CD8-positive, alpha-beta memory T cell (primary cell): Measurements from ENCODE around the gene DYRK4. TPM values are rescaled to one million over a fixed set of nuclear protein-coding genes. Genes with fewer than 3 reads are reported as not detected.

ENCODE experiments used
- CTCF ChIA-PET: fragments of 350-600 bp; sonication (Branson Sonifier 250); formaldehyde crosslinking; loops from one replicate; lab custom pipeline; 2021; ENCODE audit warnings: antibody characterized with exemption; lab: Charles Lee
- POLR2A ChIA-PET: fragments of 350-600 bp; sonication (Branson Sonifier 250); formaldehyde crosslinking; loops from one replicate; lab custom pipeline; 2021; ENCODE audit warnings: antibody characterized with exemption; lab: Charles Lee
- DNase-seq, 5 donors: peaks; one replicate each; pipeline versions ENCODE4 v3.0.0 to v3.0.0-alpha.2; 2020 to 2022; ENCODE audit warnings: mixed read lengths in 1 of 5
- H3K27ac ChIP-seq: one replicate; pipeline ENCODE4 v1.7.0; 2013; ENCODE audit warnings: low read depth, mild to moderate bottlenecking, low read length, moderate library complexity
- H3K27me3 ChIP-seq: 2 replicates; pipeline ENCODE4 v1.7.0; 2013; ENCODE audit warnings: low read length, mild to moderate bottlenecking; ENCODE audit not compliant: insufficient read depth, poor library complexity, severe bottlenecking
- H3K36me3 ChIP-seq: 2 replicates; pipeline ENCODE4 v1.7.0; 2013; ENCODE audit warnings: mild to moderate bottlenecking, low read length, moderate library complexity; ENCODE audit not compliant: insufficient read depth
- H3K4me1 ChIP-seq: 2 replicates; pipeline ENCODE4 v1.7.0; 2013; ENCODE audit warnings: mild to moderate bottlenecking, low read length, moderate library complexity; ENCODE audit not compliant: insufficient read depth
- H3K4me3 ChIP-seq: 2 replicates; pipeline ENCODE4 v1.7.0; 2013; ENCODE audit warnings: mild to moderate bottlenecking, low read length
- H3K9me3 ChIP-seq: 2 replicates; pipeline ENCODE4 v1.7.0; 2013; ENCODE audit warnings: mild to moderate bottlenecking, low read length
- H3K27ac Mint-ChIP-seq, 8 donors: one replicate each; pipeline ENCODE4 v1.8.0; 2020 to 2021; ENCODE audit warnings: mixed read lengths in 8 of 8, mild to moderate bottlenecking in 6 of 8, inconsistent platforms in 3 of 8, moderate library complexity in 3 of 8
- H3K27me3 Mint-ChIP-seq, 2 donors: one replicate each; pipeline ENCODE4 v1.8.0; 2020 to 2021; ENCODE audit warnings: mixed read lengths in 2 of 2, mild to moderate bottlenecking in 1 of 2, moderate library complexity in 1 of 2
- H3K36me3 Mint-ChIP-seq, 3 donors: one replicate each; pipeline ENCODE4 v1.8.0; 2020 to 2021; ENCODE audit warnings: mixed read lengths in 3 of 3, inconsistent platforms in 1 of 3, mild to moderate bottlenecking in 1 of 3
- H3K4me1 Mint-ChIP-seq, 3 donors: one replicate each; pipeline ENCODE4 v1.8.0; 2020 to 2021; ENCODE audit warnings: mixed read lengths in 3 of 3, inconsistent platforms in 1 of 3, mild to moderate bottlenecking in 1 of 3
- H3K4me3 Mint-ChIP-seq, 7 donors: one replicate each; pipeline ENCODE4 v1.8.0; 2020 to 2021; ENCODE audit warnings: mixed read lengths in 7 of 7, mild to moderate bottlenecking in 6 of 7, moderate library complexity in 4 of 7, inconsistent platforms in 2 of 7
- H3K9me3 Mint-ChIP-seq, 5 donors: one replicate each; pipeline ENCODE4 v1.8.0; 2020 to 2022; ENCODE audit warnings: mixed read lengths in 5 of 5, mild to moderate bottlenecking in 3 of 5, moderate library complexity in 2 of 5, inconsistent platforms in 1 of 5
- polyA plus RNA-seq: library from polyadenylated mRNA; unstranded; fragments of 300-500 nt; fragmentation: Illumina TruSeq; gene quantifications from one replicate; pipeline ENCODE4 v1.2.3, GENCODE V29; 2021
- total RNA-seq, 2 experiments: library from RNA; stranded (reverse); gene quantifications; one replicate each; pipeline ENCODE4 v1.2.3, GENCODE V29; 2021

Gene DYRK4
- total and polyA plus RNA-seq, 3 experiments from 2014 or later = 29.5 to 42.5 (median 29.6) TPM

- H3K27me3 Mint-ChIP-seq = peaks cover 5 to 19% of the 10 kb centered on the region in 2 donors
- ChIA-PET CTCF (no interaction called here), POLR2A (no interaction called here)
- no peaks in the 10 kb centered on the region for H3K9me3 ChIP-seq
- DNase-seq = no peak
- H3K4me3 Mint-ChIP-seq = peak overlapping the region in 1 of 7 donors; percentile 61
- H3K4me1 ChIP-seq = no peaks in the 10 kb centered on the region
- H3K9me3 Mint-ChIP-seq = no peaks in the 10 kb centered on the region
- H3K27ac ChIP-seq = no peak overlapping the region
- no peak overlapping the region for H3K4me3 ChIP-seq
- peaks cover 8 to 14% (median 12%) of the 10 kb centered on the region in 3 donors for H3K4me1 Mint-ChIP-seq
- no peak overlapping the region for H3K27ac Mint-ChIP-seq
- peaks cover 0 to 3% (median 0%) of the 10 kb centered on the region in 3 donors for H3K36me3 Mint-ChIP-seq
- no peaks in the 10 kb centered on the region for H3K36me3 ChIP-seq
- H3K27me3 ChIP-seq = no peaks in the 10 kb centered on the region
Measured at GRCh38 chr12:4643747-4644146, 81.7 kb downstream of the DYRK4 start.

DNA sequence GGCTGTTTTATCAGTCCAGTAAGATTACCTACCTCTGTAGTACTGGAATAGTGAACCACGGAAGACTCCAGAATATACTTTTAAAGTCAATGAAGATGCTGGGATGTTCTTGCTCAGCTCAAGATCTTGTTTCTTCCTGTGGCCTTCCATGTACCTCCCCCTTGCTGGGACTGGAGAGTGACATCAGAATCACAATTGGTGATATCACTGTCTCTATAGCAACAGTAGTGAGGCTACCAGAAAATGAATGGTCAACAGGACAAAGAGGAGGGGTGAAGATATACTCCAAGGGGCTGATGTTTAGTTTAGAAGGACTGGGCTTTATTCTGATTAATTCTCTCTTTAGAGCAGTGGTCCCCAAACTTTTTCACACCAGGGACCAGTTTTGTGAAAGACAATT lies 83.0 kb downstream of the DYRK4 start:
- Mint-ChIP-seq H3K36me3 (peaks cover 0 to 13% (median 0%) of the 10 kb centered on the region in 3 donors), H3K27ac (no peak overlapping the region), H3K9me3 (no peaks in the 10 kb centered on the region), H3K4me1 (peaks cover 20 to 27% (median 25%) of the 10 kb centered on the region in 3 donors), H3K4me3 (peak overlapping the region in 1 of 7 donors; percentile 76), H3K27me3 (peaks cover 5 to 15% of the 10 kb centered on the region in 2 donors)
- H3K36me3 ChIP-seq = no peaks in the 10 kb centered on the region
- no peak overlapping the region for H3K27ac ChIP-seq
- DNase-seq = no peak
- H3K9me3 ChIP-seq = no peaks in the 10 kb centered on the region
- H3K27me3 ChIP-seq = no peaks in the 10 kb centered on the region
- POLR2A ChIA-PET = no interaction called here
- CTCF ChIA-PET = no interaction called here
- peaks cover 8% of the 10 kb centered on the region for H3K4me1 ChIP-seq
- no peak overlapping the region for H3K4me3 ChIP-seq

DNA sequence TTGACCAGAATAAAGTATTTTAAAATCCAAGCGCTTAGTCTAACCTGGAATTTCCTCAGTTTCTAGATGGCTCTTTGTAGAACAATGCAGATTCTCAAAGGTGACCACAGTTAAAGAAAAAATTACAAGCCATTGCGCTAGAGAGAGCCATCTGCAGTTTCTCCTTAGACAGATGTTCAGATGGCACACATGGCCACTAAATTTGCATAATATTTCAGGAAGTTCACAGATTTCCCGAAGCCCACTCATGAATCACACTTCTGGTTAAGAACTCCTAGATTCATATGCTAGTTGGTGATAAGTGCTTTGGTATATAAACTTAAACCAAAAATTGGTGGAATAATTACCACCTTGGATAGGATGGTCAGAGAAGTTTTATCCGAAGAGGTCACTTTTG lies 86.1 kb downstream of the DYRK4 start:
- Histone ChIP-seq H3K27ac (peak overlapping the region; percentile 87), H3K4me1 (peaks cover 16% of the 10 kb centered on the region), H3K27me3 (no peaks in the 10 kb centered on the region), H3K36me3 (no peaks in the 10 kb centered on the region), H3K4me3 (peak overlapping the region; percentile 92), H3K9me3 (no peaks in the 10 kb centered on the region)
- Mint-ChIP-seq H3K27me3 (no peaks in the 10 kb centered on the region), H3K4me1 (peaks cover 42 to 53% (median 51%) of the 10 kb centered on the region in 3 donors), H3K4me3 (peak overlapping the region; percentile 91 to 98 (median 92)), H3K9me3 (no peaks in the 10 kb centered on the region), H3K27ac (peak overlapping the region; percentile 84 to 99 (median 94)), H3K36me3 (peaks cover 0 to 24% (median 0%) of the 10 kb centered on the region in 3 donors)
- DNase-seq = no peak
- CTCF ChIA-PET = interaction anchor here (1.5 kb wide), 2 partner anchors 9 to 42 kb away, joined by 4 to 6 read pairs; no protein-coding TSS in a partner anchor
- POLR2A ChIA-PET = no interaction called here

DNA sequence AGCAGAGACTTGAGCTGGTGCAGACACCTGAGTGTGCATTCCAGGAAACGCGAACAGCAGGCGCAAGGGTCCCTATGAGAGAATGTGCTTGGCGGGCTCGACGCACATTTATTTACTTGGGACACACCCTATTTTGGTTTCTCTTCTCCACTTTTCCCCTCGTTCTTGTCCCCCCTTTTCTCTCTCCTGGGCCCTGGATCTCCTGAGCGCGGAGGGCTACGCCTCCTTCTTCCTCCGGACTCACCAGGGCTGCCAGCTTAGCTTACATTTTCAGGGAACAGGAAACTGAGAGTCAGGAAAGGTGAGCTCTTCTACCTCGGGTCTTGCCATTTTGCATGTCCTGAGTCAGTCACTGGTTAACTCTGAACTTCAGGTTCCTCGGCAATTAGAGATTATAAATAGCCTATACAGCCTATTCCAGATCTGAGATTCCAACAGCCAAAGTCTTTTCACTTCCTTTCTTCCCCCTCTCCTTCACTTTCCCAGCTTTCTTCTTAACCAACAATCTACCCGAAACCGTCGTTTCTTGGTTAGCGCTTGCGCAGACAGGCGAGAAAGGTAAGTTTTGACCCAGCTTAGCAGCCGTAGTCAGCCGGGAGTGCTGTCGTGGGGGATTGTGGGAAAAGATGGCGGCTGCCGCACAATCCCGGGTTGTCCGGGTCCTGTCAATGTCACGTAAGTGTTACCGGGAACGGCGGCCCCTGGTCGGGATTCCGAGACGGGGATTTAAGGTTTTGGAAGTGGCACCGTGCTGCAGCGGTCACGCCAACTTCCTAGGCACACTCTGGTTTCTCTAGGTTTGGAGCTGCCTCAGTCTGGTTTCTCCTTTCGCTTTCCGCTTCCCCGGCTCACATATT lies 86.7 kb downstream of the DYRK4 start, which contains the start of the genes AKAP3 and NDUFA9:
AKAP3 (minus strand) TSS at position 551 of the 857 bp plus-strand sequence. CDS start 10,855 bp downstream, outside the sequence.
NDUFA9 (plus strand) TSS at position 614 of the 857 bp plus-strand sequence; CDS start at position 627, 13 bp downstream.
- CTCF ChIA-PET = interaction anchor here (1.1 to 1.5 kb wide), 3 partner anchors 9 to 43 kb away, joined by 3 to 6 read pairs (median 4); no protein-coding TSS in a partner anchor
- H3K4me1 Mint-ChIP-seq = peaks cover 44 to 57% (median 57%) of the 10 kb centered on the region in 3 donors

GRCh38 chr12:4649358-4649661 lies 87.3 kb downstream of the DYRK4 start:
- Histone ChIP-seq H3K4me1 (peaks cover 16% of the 10 kb centered on the region), H3K27ac (peak overlapping the region; percentile 87), H3K9me3 (no peaks in the 10 kb centered on the region), H3K4me3 (peak overlapping the region; percentile 92), H3K36me3 (no peaks in the 10 kb centered on the region), H3K27me3 (no peaks in the 10 kb centered on the region)
- Mint-ChIP-seq H3K4me1 (peaks cover 47 to 63% (median 63%) of the 10 kb centered on the region in 3 donors), H3K27ac (peak overlapping the region; percentile 84 to 99 (median 94)), H3K4me3 (peak overlapping the region; percentile 91 to 98 (median 92)), H3K36me3 (peaks cover 0 to 35% (median 0%) of the 10 kb centered on the region in 3 donors), H3K9me3 (no peaks in the 10 kb centered on the region), H3K27me3 (no peaks in the 10 kb centered on the region)
- POLR2A ChIA-PET = interaction anchor here (1.3 kb wide), 1 partner anchor 44 kb away, joined by 5 read pairs; no protein-coding TSS in a partner anchor
- DNase-seq = no peak
- CTCF ChIA-PET = interaction anchor here (1.1 to 1.5 kb wide), 3 partner anchors 10 to 44 kb away, joined by 3 to 6 read pairs (median 4); no protein-coding TSS in a partner anchor

More for the DNA sequence above, 86.7 kb downstream of the DYRK4 start, which contains the start of the genes AKAP3 and NDUFA9:
- peaks cover 16% of the 10 kb centered on the region for H3K4me1 ChIP-seq
- peak within 1 kb of the TSS; percentile 87 for H3K27ac ChIP-seq
- DNase-seq = peak; percentile 61 to 87 (median 76)
- H3K27ac Mint-ChIP-seq = peak within 1 kb of the TSS; percentile 84 to 99 (median 94)
- peaks cover 0 to 29% (median 0%) of the 10 kb centered on the region in 3 donors for H3K36me3 Mint-ChIP-seq
- no peaks in the 10 kb centered on the region for H3K27me3 Mint-ChIP-seq
- no peaks in the 10 kb centered on the region for H3K9me3 ChIP-seq
- POLR2A ChIA-PET = interaction anchor here (1.3 kb wide), 1 partner anchor 43 kb away, joined by 5 read pairs; no protein-coding TSS in a partner anchor
- H3K4me3 ChIP-seq = peak within 1 kb of the TSS; percentile 92
- no peaks in the 10 kb centered on the region for H3K27me3 ChIP-seq
- H3K9me3 Mint-ChIP-seq = no peaks in the 10 kb centered on the region
- H3K4me3 Mint-ChIP-seq = peak within 1 kb of the TSS; percentile 91 to 98 (median 92)
- H3K36me3 ChIP-seq = no peaks in the 10 kb centered on the region

- Histone ChIP-seq H3K36me3 (peaks cover 26% of the 10 kb centered on the region), H3K4me1 (peaks cover 16% of the 10 kb centered on the region), H3K9me3 (no peaks in the 10 kb centered on the region), H3K27ac (no peak overlapping the region), H3K27me3 (no peaks in the 10 kb centered on the region), H3K4me3 (no peak overlapping the region)
- Mint-ChIP-seq H3K4me3 (peak overlapping the region in 1 of 7 donors; percentile 19), H3K27ac (peak overlapping the region in 1 of 8 donors; percentile 61), H3K9me3 (no peaks in the 10 kb centered on the region), H3K4me1 (peaks cover 52 to 64% (median 55%) of the 10 kb centered on the region in 3 donors), H3K36me3 (peaks cover 0 to 72% (median 10%) of the 10 kb centered on the region in 3 donors), H3K27me3 (no peaks in the 10 kb centered on the region)
- POLR2A ChIA-PET = no interaction called here
- DNase-seq = no peak
- CTCF ChIA-PET = no interaction called here
Measured at GRCh38 chr12:4653257-4653656, 91.2 kb downstream of the DYRK4 start.

GRCh38 chr12:4653691-4654090 lies 91.7 kb downstream of the DYRK4 start:
- ChIA-PET POLR2A (no interaction called here), CTCF (no interaction called here)
- peak overlapping the region in 2 of 7 donors; percentile 19 to 38 for H3K4me3 Mint-ChIP-seq
- no peak overlapping the region for H3K4me3 ChIP-seq
- H3K36me3 Mint-ChIP-seq = peaks cover 0 to 71% (median 10%) of the 10 kb centered on the region in 3 donors
- no peak for DNase-seq
- H3K27me3 ChIP-seq = no peaks in the 10 kb centered on the region
- H3K36me3 ChIP-seq = peaks cover 27% of the 10 kb centered on the region
- H3K27me3 Mint-ChIP-seq = no peaks in the 10 kb centered on the region
- no peaks in the 10 kb centered on the region for H3K9me3 Mint-ChIP-seq
- peaks cover 49 to 60% (median 52%) of the 10 kb centered on the region in 3 donors for H3K4me1 Mint-ChIP-seq
- no peaks in the 10 kb centered on the region for H3K9me3 ChIP-seq
- H3K27ac ChIP-seq = no peak overlapping the region
- peaks cover 16% of the 10 kb centered on the region for H3K4me1 ChIP-seq
- peak overlapping the region in 2 of 8 donors; percentile 18 to 61 for H3K27ac Mint-ChIP-seq
